ENCODE data around the gene FHL2.

DNA sequence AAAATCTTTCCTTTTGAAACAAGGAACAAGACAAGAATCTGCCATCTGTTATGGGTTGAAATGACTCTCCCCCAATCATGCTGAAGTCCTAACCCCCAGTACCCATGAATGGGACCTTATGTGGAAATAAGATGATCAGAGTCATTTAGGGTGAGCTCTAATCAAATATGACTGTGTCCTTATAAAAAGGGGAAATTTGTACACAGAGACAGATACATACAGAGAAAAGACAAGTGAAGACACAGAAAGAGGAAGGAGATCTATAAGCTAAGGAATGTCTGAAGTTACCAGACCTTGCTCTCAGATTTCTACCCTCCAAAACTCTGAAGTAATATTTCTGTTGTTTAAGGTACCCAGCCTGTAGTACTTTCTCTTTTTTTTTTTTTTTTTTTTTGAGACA lies 85.0 kb downstream of the FHL2 start:
- TF ChIP-seq, protein P1, sequence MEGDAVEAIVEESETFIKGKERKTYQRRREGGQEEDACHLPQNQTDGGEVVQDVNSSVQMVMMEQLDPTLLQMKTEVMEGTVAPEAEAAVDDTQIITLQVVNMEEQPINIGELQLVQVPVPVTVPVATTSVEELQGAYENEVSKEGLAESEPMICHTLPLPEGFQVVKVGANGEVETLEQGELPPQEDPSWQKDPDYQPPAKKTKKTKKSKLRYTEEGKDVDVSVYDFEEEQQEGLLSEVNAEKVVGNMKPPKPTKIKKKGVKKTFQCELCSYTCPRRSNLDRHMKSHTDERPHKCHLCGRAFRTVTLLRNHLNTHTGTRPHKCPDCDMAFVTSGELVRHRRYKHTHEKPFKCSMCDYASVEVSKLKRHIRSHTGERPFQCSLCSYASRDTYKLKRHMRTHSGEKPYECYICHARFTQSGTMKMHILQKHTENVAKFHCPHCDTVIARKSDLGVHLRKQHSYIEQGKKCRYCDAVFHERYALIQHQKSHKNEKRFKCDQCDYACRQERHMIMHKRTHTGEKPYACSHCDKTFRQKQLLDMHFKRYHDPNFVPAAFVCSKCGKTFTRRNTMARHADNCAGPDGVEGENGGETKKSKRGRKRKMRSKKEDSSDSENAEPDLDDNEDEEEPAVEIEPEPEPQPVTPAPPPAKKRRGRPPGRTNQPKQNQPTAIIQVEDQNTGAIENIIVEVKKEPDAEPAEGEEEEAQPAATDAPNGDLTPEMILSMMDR (conservative IDR thresholded peaks at IDR 0.05 in 1 of 2, IDR thresholded peaks at IDR 0.05 in 1 of 2; ENCODE audit: extremely low read depth in 1 of 2, insufficient read depth in 1 of 2, low read depth in 1 of 2, low read length in 2 of 2) = no peak
- no peak for TF ChIP-seq EZH2 (IDR thresholded peaks at IDR 0.05; ENCODE audit: borderline replicate concordance, low read length)
